Measurements from ENCODE around the gene PKD2L2. TPM values are rescaled to one million over a fixed set of nuclear protein-coding genes. Genes with fewer than 3 reads are reported as not detected.
A peak's percentile ranks its signal among the peaks of the same experiment; 100 is the strongest.

The PKD2L2 gene
- total RNA-seq: 1 to 10 TPM in 3 of 10 donors, under 1 TPM in 6, not detected in 1; 0.42 to 1.7 (median 0.53) TPM
- under 1 TPM in 1 of 2 donors, not detected in 1; 0.06 TPM for polyA plus RNA-seq
- long read RNA-seq, donor 1, partial matches to known transcripts: 0 of 1 reads
- long read RNA-seq, donor 1, other reads (novel, unspliced or antisense): 1 of 1 reads
- long read RNA-seq, donor 2, partial matches to known transcripts: 0 of 3 reads
- long read RNA-seq, donor 2, other reads (novel, unspliced or antisense): 3 of 3 reads
- long read RNA-seq, donor 3, partial matches to known transcripts: 0 of 9 reads
- long read RNA-seq, donor 3, other reads (novel, unspliced or antisense): 9 of 9 reads

DNA sequence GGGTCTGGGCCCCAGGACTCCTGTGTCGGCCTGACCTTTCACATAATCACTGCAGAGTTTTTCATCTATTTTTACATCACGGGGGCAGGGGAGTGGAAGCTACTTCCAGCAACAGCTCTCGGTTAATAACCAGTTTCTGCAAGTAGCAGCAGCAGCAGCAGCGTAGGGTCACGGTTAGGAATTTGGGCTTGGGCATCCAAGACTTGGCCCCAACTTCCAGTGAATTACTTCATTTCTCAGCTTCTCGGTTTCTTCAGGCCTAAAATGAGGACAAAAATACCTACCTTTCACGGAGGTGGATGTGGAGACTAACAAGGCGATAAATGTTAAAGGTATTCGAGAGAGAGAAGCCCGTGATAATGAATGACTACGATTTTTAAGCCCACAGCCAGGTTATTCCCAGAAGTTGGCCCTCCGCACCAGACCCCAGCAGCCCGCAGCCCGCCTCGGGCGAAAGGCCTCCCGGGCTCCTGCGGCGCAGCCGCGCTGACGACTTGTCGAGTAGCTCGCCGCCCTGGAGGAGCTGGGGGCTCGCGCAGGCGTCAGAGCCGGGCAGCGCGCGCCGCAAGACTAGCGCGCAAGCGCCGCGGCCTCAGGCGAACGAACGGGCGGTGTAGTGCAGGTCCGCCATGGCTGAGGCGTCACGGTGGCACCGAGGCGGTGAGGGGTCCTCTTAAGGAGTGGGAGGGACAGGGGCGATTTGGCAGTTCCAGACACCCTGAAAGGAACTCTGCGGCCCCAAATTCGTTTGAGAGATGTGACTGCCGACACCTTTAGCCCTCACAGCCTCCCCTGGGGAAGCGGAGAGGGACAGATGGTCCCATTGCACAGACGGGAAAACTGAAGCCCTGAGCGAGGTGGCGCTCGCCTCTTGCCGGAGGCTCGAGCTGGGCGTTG, at the start of gene PKD2L2:
TSS of gene PKD2L2 (plus strand) at position 595 of the 897 bp plus-strand sequence. CDS start at position 630, 35 bp downstream.
- Histone ChIP-seq H3K27ac (peak within 1 kb of the TSS; percentile 83 to 96 (median 92)), H3K9me3 (no peaks in the 10 kb centered on the region), H3K4me1 (peaks cover 0 to 34% (median 22%) of the 10 kb centered on the region in 9 donors), H3K27me3 (no peaks in the 10 kb centered on the region), H3K4me3 (peak within 1 kb of the TSS; percentile 41 to 65 (median 60)), H3K36me3 (no peaks in the 10 kb centered on the region)
- TF ChIP-seq, protein P1, sequence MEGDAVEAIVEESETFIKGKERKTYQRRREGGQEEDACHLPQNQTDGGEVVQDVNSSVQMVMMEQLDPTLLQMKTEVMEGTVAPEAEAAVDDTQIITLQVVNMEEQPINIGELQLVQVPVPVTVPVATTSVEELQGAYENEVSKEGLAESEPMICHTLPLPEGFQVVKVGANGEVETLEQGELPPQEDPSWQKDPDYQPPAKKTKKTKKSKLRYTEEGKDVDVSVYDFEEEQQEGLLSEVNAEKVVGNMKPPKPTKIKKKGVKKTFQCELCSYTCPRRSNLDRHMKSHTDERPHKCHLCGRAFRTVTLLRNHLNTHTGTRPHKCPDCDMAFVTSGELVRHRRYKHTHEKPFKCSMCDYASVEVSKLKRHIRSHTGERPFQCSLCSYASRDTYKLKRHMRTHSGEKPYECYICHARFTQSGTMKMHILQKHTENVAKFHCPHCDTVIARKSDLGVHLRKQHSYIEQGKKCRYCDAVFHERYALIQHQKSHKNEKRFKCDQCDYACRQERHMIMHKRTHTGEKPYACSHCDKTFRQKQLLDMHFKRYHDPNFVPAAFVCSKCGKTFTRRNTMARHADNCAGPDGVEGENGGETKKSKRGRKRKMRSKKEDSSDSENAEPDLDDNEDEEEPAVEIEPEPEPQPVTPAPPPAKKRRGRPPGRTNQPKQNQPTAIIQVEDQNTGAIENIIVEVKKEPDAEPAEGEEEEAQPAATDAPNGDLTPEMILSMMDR (IDR thresholded peaks at IDR 0.05): peak in 4 of 9 donors; percentile 16 to 40 (median 26)
- ATAC-seq (peak; percentile 97 to 99 (median 98)), DNase-seq (peak; percentile 84 to 91)
- WGBS, 2 donors: 9 to 10% methylated on average over 59 of the region's 59 CpGs
- intact Hi-C loops (cut with DNase I): loop anchor here in 5 of 10 donors (2.0 to 10.0 kb wide), 4 partner anchors 30 to 114 kb away; no protein-coding TSS in a partner anchor

DNA sequence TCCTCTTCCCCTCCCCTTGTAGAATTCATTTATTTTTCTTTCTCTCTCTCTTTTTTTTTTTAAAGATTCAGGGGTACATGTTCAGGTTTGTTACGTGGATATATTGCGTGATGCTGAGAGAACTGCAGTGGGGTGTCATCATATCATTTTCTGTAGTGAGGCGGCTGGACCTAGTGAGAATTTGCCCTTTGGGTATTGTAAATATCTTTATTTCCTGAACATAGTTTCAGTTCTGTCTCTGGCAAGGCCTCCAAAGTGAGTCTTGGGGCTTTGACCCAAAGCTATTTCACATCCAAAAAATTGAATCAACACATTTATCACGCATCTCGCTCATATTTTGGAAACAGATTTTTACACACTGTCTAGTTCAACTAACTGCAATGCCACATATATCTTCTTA, 47.0 kb upstream of the PKD2L2 start:
- ATAC-seq: no peak
- no peaks in the 10 kb centered on the region for H3K9me3 ChIP-seq
- no peak overlapping the region for H3K4me3 ChIP-seq
- H3K27me3 ChIP-seq: no peaks in the 10 kb centered on the region
- H3K4me1 ChIP-seq: peaks cover 3 to 41% (median 9%) of the 10 kb centered on the region in 9 donors
- WGBS, 2 donors: 81 to 84% methylated on average over 5 of the region's 5 CpGs
- peaks cover 0 to 28% (median 0%) of the 10 kb centered on the region in 9 donors for H3K36me3 ChIP-seq
- TF ChIP-seq, protein P1 (IDR thresholded peaks at IDR 0.05): no peak
- intact Hi-C loops (cut with DNase I): no loop called here
- peak overlapping the region in 7 of 10 donors; percentile 23 to 89 (median 49) for H3K27ac ChIP-seq
- DNase-seq: no peak

DNA sequence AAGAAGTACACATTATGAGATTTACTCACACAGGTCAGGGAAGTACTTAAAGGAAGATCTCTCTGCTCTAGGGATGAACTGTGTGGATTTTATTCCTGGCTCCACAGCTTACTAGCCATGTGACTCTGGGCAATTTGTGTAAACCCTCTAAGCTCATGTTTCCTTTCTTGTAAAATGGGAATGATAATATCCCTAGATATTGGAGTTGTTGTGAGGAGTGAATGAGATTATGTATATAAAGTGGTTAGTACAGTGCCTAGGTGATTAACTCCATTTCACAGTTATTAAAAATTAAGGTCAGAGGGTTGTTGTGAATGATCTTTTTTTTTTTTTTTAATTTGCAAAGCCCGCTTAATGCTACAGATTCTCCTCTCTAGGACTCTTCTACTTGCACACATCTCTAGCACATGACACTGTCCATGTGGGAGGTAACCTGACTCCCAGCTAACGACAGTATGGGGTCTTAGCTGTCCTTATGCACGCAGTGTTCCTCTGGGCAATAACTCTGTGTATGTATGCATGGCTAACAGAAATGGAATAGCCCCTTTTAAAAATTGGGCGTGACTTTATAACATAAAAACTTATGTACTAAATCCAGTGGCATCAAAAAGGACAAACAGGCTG, 45.5 kb upstream of the PKD2L2 start:
- intact Hi-C loops (cut with DNase I): no loop called here
- no peak for ATAC-seq
- TF ChIP-seq, protein P1 (IDR thresholded peaks at IDR 0.05): no peak
- no peaks in the 10 kb centered on the region for H3K27me3 ChIP-seq
- DNase-seq: no peak
- WGBS, 2 donors: 79 to 91% methylated on average over 4 of the region's 4 CpGs
- peak overlapping the region in 5 of 10 donors; percentile 5 to 26 (median 14) for H3K27ac ChIP-seq
- peaks cover 0 to 28% (median 0%) of the 10 kb centered on the region in 9 donors for H3K36me3 ChIP-seq
- H3K4me1 ChIP-seq: peaks cover 0 to 36% (median 6%) of the 10 kb centered on the region in 9 donors
- H3K9me3 ChIP-seq: no peaks in the 10 kb centered on the region
- H3K4me3 ChIP-seq: no peak overlapping the region

DNA sequence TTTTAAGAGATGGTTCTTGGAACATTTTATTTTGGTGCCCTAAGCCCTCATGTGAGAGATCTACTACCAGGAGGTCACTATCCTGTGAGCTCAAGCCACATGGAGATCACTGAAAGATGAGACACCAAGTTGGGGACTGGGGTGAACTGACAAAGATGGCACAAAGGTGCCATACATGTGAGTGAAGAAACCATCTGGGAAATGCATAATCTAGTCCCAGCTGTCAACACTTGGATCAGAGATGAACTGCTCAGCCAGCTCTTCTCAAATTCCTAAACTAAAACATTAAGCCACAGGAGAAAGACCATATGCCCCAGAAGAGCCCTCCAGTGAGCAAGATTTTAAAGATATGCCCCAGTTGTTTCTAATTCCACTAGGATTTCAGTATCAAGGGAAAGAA, 43.8 kb upstream of the PKD2L2 start:
- DNase-seq (no peak), ATAC-seq (no peak)
- H3K4me3 ChIP-seq: no peak overlapping the region
- H3K27me3 ChIP-seq: no peaks in the 10 kb centered on the region
- TF ChIP-seq, protein P1 (IDR thresholded peaks at IDR 0.05): no peak
- H3K36me3 ChIP-seq: peaks cover 0 to 28% (median 0%) of the 10 kb centered on the region in 9 donors
- no peaks in the 10 kb centered on the region for H3K9me3 ChIP-seq
- intact Hi-C loops (cut with DNase I): no loop called here
- peak overlapping the region in 4 of 10 donors; percentile 4 to 29 (median 10) for H3K27ac ChIP-seq
- H3K4me1 ChIP-seq: peaks cover 0 to 22% (median 2%) of the 10 kb centered on the region in 9 donors

Measured in heart right ventricle (tissue), 16 donors.